Measurements from ENCODE around the gene MAPK9. TPM values are rescaled to one million over a fixed set of nuclear protein-coding genes. Genes with fewer than 3 reads are reported as not detected.

The MAPK9 gene
- total and polyA plus RNA-seq, 9 of the 15 experiments (the other 6 are each of a cell fraction or from before 2014, with no cell fraction given), result 4.8 to 58.0 (median 29.9) TPM

- no peak overlapping the region for H3K9ac ChIP-seq (ENCODE audit: insufficient read depth in 1 of 2, low read depth in 2 of 2, low read length in 2 of 2)
- H2AFZ ChIP-seq (ENCODE audit: low read depth, low read length), result no peak overlapping the region
- intact Hi-C loops (cut with micrococcal nuclease) (no loop called here), in situ Hi-C loops (cut with MboI) (no loop called here)
- ATAC-seq, result no peak
- H3K4me3 ChIP-seq, result no peak overlapping the region
- H3K4me2 ChIP-seq (ENCODE audit: insufficient read depth, low read length), result no peak overlapping the region
- H3K9me3 ChIP-seq (replicated peaks; ENCODE audit: control insufficient read depth, insufficient read depth, low read depth, low read length), result no peaks in the 10 kb centered on the region
- CTCF ChIA-PET (ENCODE audit: low intra/inter-chr PET ratio), result no interaction called here
- no peak for FAIRE-seq
- peaks cover 0 to 5% of the 10 kb centered on the region in 2 experiments; a peak in 2 of 5 replicates for H3K4me1 ChIP-seq (replicated peaks in 1 of 2; ENCODE audit: control insufficient read depth in 2 of 2, insufficient read depth in 2 of 2, low read length in 2 of 2)
- no TSS peak for BruUV-seq (replicated peaks)
- POLR2A ChIA-PET, result interaction anchor here (0.6 to 1.9 kb wide), 4 partner anchors 8 to 458 kb away, joined by 3 to 5 read pairs (median 4); no protein-coding TSS in a partner anchor
- H3K27ac ChIP-seq (ENCODE audit: extremely low read depth, low read depth, low read length), result no peak overlapping the region
- H3K27me3 ChIP-seq (ENCODE audit: control insufficient read depth in 2 of 2, insufficient read depth in 2 of 2, low read length in 2 of 2), result peaks cover 33 to 59% of the 10 kb centered on the region in 2 experiments
- no peaks in the 10 kb centered on the region for H3K36me3 ChIP-seq (ENCODE audit: control insufficient read depth, insufficient read depth, low read length)
- WGBS (ENCODE audit: insufficient coverage, low coverage, missing lambda C conversion rate), result 3% methylated on average over 8 of the region's 8 CpGs
- DNase-seq (ENCODE audit: extremely low read depth in 1 of 4, low spot score in 3 of 4), result no peak
- no peaks in the 10 kb centered on the region for H3K9me1 ChIP-seq (ENCODE audit: control insufficient read depth, insufficient read depth, low read length)
- no peaks in the 10 kb centered on the region for H3K79me2 ChIP-seq (ENCODE audit: control insufficient read depth, insufficient read depth, low read length)
- peaks cover 6% of the 10 kb centered on the region; the same call in 1 of the 2 replicates for H4K20me1 ChIP-seq (replicated peaks; ENCODE audit: control insufficient read depth, insufficient read depth, low read length)
- TF ChIP-seq ATF3 (IDR thresholded peaks at IDR 0.05) (no peak), ATF3 (CRISPR knock-in tag; conservative IDR thresholded peaks at IDR 0.05) (no peak), PHF8 (IDR thresholded peaks at IDR 0.05; ENCODE audit: borderline replicate concordance, low read length) (no peak), ZNF780A (CRISPR knock-in tag; IDR thresholded peaks at IDR 0.05) (no peak), EGR1 (conservative IDR thresholded peaks at IDR 0.05) (no peak), ZNF316 (IDR thresholded peaks at IDR 0.05) (no peak), ZNF584 (CRISPR knock-in tag; IDR thresholded peaks at IDR 0.05; ENCODE audit: low read depth) (no peak), YBX1 (IDR thresholded peaks at IDR 0.05) (no peak), ZFP36 (IDR thresholded peaks at IDR 0.05; ENCODE audit: low read depth, low read length, partially characterized antibody) (no peak), SP2 (IDR thresholded peaks at IDR 0.05; ENCODE audit: extremely low read depth, low read depth, low read length, poor library complexity, severe bottlenecking) (no peak), USF2 (CRISPR knock-in tag; IDR thresholded peaks at IDR 0.05) (no peak), ZNF436 (CRISPR knock-in tag; IDR thresholded peaks at IDR 0.05) (no peak), AFF1 (IDR thresholded peaks at IDR 0.05; ENCODE audit: low read depth in 1 of 2, partially characterized antibody in 2 of 2) (no peak), MAFK (IDR thresholded peaks at IDR 0.05; ENCODE audit: low read length) (no peak)
These were observed 32.7 kb upstream of the MAPK9 start for GRCh38 chr5:180324601-180324950.

All from K562 (cell line).